ENCODE results near the gene LRRC41.
"Not testable (repeated sequence)": the region's sequence is repeated elsewhere in the genome, so short reads cannot be mapped to it uniquely, and the experiment has no call there.

The LRRC41 gene

DNA sequence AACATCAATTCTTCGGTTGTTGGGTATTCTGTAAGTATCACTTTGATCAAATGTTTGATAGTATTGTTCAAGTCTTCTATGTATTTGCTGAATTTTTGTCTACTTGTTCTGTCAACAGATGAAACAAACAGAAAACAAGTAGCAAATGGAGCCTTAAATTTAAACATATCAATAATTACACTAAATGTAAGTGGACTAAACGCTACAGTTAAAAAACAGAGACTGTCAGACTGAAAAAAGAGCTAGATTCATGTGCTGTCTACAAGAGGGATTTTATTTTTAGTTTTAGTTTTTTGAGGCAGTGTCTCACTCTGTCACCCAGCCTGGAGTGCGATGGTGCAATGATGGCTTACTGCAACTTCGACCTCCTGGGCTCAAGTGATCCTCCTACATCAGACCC is 66.5 kb downstream of the LRRC41 start:
- DNase-seq = no peak

DNA sequence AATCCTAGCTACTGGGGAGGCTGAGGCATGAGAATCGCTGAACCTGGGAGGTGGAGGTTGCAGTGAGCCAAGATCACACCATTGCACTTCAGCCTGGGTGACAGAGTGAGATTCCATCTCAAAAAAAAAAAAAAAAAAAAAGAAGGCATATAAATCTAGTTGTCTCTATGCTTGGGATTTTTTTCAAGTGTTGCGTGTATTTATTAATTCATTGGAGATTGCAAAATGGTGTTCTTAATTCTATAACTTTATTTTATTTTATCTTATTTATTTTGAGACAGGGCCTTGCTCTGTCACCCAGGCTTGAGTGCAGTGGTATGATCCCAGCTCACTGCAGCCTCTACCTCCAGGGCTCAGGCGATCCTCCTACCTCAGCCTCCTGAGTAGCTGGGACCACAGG is 72.2 kb downstream of the LRRC41 start:
- DNase-seq = not testable (repeated sequence)
